HAP-1 (cell line): ENCODE data around the gene RAB3IP.
"Not testable (repeated sequence)": the region's sequence is repeated elsewhere in the genome, so short reads cannot be mapped to it uniquely, and the experiment has no call there.

Source experiments
- DNase-seq, 2 experiments: peaks; one replicate each; pipeline ENCODE4 v3.0.0-alpha.2; 2016 to 2020; ENCODE audit warnings: low spot score in 2 of 2
- H3K27me3 ChIP-seq: fragments of 250-450 bp; sonication (Bioruptor Pico); 2 replicates; pipeline ENCODE4 v1.5.1; 2020; ENCODE audit warnings: low read depth, mild to moderate bottlenecking, moderate library complexity
- H3K36me3 ChIP-seq: fragments of 250-450 bp; sonication (Bioruptor Pico); replicated peaks from 2 replicates; pipeline ENCODE4 v1.5.1; 2020; ENCODE audit warnings: mild to moderate bottlenecking
- H3K4me1 ChIP-seq: fragments of 250-450 bp; sonication (Bioruptor Pico); 2 replicates; pipeline ENCODE4 v1.5.1; 2020; ENCODE audit warnings: mild to moderate bottlenecking
- H3K4me3 ChIP-seq: fragments of 250-450 bp; sonication (Bioruptor Pico); 2 replicates; pipeline ENCODE4 v1.5.1; 2020; ENCODE audit warnings: mild to moderate bottlenecking, moderate library complexity
- H3K9me3 ChIP-seq: fragments of 250-450 bp; sonication (Bioruptor Pico); 2 replicates; pipeline ENCODE4 v1.5.1; 2020; ENCODE audit warnings: mild to moderate bottlenecking, moderate library complexity
- in situ Hi-C: fragments of 300-500 bp; cut with MboI; formaldehyde crosslinking; loops from 3 replicates; pipeline ENCODE4 v1.14.3; 2020; ENCODE audit warnings: low sequenced_read_pairs, inconsistent platforms, mixed read lengths

The RAB3IP gene

DNA sequence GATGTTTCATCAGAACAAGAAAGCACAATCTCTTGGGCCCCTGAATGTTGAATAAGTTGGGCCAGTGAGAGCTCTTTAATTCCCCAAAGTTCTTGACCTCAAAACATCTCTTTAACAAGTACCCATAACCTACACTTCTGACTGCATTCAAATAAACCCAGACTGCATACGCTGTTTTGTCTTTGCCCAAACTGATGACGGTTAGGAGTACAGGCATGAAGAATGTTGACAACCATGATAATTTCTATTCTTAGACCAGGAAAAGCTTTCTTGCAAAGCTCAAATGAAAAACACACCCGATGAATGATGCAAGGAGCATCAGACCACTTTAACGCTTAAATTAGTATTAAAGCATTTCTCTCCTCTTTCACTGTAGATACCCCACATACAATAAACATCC is 11.7 kb upstream of the RAB3IP start:
- DNase-seq: no peak
- no peak overlapping the region for H3K4me3 ChIP-seq
- H3K27me3 ChIP-seq: 0 out of 2 replicates have a peak, but pooled peaks cover 4% of the 10 kb centered on the region
- no peaks in the 10 kb centered on the region for H3K36me3 ChIP-seq
- in situ Hi-C loops: no loop called here
- no peaks in the 10 kb centered on the region for H3K4me1 ChIP-seq
- H3K9me3 ChIP-seq: no peaks in the 10 kb centered on the region

DNA sequence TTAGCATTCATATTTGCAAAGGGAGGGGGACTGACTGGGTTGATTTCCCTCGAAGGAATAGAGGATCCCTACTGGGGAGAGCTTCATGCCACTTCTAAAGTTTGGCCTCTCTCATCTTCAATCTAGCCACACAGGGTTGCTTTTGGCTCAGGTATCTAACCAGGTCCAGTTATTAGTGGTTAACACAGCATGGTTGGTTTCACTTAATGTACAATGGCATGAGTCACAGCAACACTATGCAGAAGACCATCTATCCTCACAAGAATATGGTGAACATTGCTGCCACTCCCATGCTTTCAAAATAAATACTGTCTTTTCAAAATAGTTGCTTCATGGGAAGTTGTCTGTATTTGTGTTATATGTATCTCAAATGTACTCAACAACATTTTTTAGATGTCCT is 6.6 kb upstream of the RAB3IP start:
- H3K36me3 ChIP-seq: no peaks in the 10 kb centered on the region
- in situ Hi-C loops: no loop called here
- DNase-seq: no peak

GRCh38 chr12:69733638-69734037 is 5.0 kb upstream of the RAB3IP start:
- in situ Hi-C loops: no loop called here
- Histone ChIP-seq H3K4me3 (no peak overlapping the region), H3K27me3 (peaks cover 17% of the 10 kb centered on the region), H3K9me3 (no peaks in the 10 kb centered on the region), H3K4me1 (peaks cover 3% of the 10 kb centered on the region; the same call in 1 of the 2 replicates), H3K36me3 (no peaks in the 10 kb centered on the region)
- no peak for DNase-seq

More for the DNA sequence above, 6.6 kb upstream of the RAB3IP start:
- Histone ChIP-seq H3K27me3 (peaks cover 17% of the 10 kb centered on the region), H3K4me1 (no peaks in the 10 kb centered on the region), H3K4me3 (no peak overlapping the region), H3K9me3 (no peaks in the 10 kb centered on the region)

DNA sequence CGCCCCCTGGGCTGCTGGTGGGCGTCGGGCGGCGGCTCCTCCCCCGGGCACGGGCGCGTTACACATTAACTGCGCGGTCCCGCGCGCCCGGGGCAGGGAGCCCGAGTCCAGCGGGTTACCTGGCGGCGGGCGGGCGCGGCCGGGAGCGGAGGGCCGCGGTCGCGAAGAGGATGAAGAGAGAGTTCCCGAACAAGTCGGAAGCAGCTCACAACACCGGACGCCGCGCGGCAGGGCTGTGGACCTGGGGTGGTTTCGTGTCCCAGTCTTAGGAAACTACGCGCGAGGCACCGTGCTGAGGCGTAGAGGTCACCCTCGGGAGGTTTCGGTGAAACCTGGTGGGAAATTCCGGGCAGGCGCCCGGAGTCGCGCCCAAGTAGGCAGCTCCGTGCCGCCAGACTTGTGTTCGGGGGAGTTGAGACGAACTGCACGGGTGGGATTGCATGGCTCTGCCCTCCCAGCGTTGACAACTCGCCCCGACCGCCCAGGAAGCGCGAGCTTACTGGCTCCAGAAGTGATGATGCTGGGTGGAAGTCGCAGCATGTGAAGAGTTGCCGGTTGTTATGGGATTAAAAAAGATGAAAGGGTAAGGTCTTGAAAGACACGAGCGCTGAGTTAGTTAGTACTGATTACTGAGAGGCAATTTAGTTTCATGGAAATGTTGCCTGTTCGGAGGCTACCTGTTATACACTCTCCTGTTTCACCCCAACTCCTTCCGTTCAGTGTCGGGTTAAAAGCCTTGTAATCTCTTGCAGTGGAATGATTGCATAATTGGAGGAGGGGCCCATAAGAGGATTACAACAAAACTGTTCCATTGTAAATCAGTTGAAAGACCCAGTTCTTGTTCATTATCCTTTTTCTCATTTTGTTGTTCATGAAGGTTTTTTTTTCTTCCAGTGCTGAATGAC is 879 bp downstream of the RAB3IP start:
- Histone ChIP-seq H3K4me1 (peaks cover 13% of the 10 kb centered on the region), H3K27me3 (peaks cover 7% of the 10 kb centered on the region), H3K36me3 (no peaks in the 10 kb centered on the region), H3K9me3 (no peaks in the 10 kb centered on the region), H3K4me3 (peak overlapping the region; percentile 61)
- in situ Hi-C loops: no loop called here
- DNase-seq: peak; percentile 70 to 93

- no peak overlapping the region for H3K4me3 ChIP-seq
- no peaks in the 10 kb centered on the region for H3K36me3 ChIP-seq
- H3K4me1 ChIP-seq: peaks cover 10% of the 10 kb centered on the region
- H3K9me3 ChIP-seq: peaks cover 2% of the 10 kb centered on the region; the same call in 1 of the 2 replicates
- H3K27me3 ChIP-seq: no peaks in the 10 kb centered on the region
- DNase-seq: no peak
- in situ Hi-C loops: no loop called here
Measured at GRCh38 chr12:69744109-69744508, 5.4 kb downstream of the RAB3IP start.

DNA sequence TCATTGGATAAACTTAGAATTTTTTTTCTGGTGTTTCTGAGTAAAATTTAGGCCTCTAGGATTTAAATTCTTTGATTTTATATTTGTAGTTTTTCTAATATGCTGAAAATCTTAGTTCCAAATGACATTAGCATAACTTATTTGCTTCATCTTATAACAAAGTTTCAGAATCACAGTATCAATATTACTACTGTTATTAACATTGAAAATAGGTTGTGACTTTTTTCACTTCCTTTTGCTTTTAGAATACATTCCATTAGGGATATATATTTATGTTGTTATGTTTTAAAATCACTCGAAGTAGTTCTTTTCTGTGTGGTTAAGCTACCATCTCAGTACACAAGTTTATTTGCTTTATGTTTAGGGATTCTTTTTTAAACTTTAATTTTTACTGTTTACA is 12.8 kb downstream of the RAB3IP start:
- no peaks in the 10 kb centered on the region for H3K4me1 ChIP-seq
- H3K9me3 ChIP-seq: peaks cover 4% of the 10 kb centered on the region; the same call in 1 of the 2 replicates
- no peak overlapping the region for H3K4me3 ChIP-seq
- H3K27me3 ChIP-seq: no peaks in the 10 kb centered on the region
- H3K36me3 ChIP-seq: no peaks in the 10 kb centered on the region
- in situ Hi-C loops: no loop called here
- no peak for DNase-seq

DNA sequence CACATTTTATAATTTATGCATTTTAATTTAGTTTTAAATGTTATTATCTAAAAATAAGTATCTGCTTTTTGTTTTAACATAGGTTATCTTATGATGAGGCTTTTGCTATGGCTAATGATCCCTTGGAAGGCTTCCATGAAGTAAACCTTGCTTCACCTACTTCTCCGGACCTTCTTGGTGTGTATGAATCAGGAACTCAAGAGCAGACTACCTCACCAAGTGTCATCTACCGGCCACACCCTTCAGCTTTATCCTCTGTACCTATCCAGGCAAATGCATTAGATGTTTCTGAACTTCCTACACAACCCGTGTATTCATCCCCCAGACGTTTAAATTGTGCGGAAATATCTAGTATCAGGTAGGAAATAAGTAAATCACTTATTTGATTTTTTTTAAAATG is 16.6 kb downstream of the RAB3IP start:
- H3K9me3 ChIP-seq: no peaks in the 10 kb centered on the region; the same call in 1 of the 2 replicates
- DNase-seq: no peak
- in situ Hi-C loops: no loop called here

DNA sequence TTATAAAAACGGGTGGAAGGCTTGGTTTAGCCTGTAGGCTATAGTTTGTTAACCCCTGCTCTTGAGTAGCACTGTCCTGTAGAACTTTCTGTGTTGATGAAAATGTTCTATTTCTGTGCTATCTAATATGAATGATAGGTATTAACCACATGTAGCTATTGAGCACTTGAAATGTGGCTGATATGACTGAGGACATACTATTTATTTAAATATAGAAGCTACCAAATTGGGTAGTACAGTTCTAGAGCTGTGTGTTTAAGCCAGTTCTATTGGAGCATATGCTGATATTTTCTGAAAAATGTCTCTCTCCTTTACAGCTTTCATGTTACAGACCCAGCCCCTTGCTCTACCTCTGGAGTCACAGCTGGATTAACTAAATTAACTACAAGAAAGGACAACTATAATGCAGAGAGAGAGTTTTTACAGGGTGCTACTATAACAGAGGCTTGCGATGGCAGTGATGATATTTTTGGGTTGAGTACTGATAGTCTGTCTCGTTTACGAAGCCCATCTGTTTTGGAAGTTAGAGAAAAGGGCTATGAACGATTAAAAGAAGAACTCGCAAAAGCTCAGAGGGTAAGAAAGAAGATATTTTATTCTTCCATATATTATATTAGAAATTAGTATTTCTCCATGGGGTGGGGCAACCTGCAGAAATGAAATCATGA is 17.6 kb downstream of the RAB3IP start:
- no peak for DNase-seq
- no peaks in the 10 kb centered on the region; the same call in 1 of the 2 replicates for H3K9me3 ChIP-seq
- peaks cover 3% of the 10 kb centered on the region for H3K36me3 ChIP-seq
- no peaks in the 10 kb centered on the region for H3K27me3 ChIP-seq
- no peaks in the 10 kb centered on the region for H3K4me1 ChIP-seq
- in situ Hi-C loops: no loop called here
- no peak overlapping the region for H3K4me3 ChIP-seq

More for the DNA sequence above, 16.6 kb downstream of the RAB3IP start:
- Histone ChIP-seq H3K27me3 (no peaks in the 10 kb centered on the region), H3K4me3 (no peak overlapping the region), H3K4me1 (no peaks in the 10 kb centered on the region), H3K36me3 (peaks cover 3% of the 10 kb centered on the region)

DNA sequence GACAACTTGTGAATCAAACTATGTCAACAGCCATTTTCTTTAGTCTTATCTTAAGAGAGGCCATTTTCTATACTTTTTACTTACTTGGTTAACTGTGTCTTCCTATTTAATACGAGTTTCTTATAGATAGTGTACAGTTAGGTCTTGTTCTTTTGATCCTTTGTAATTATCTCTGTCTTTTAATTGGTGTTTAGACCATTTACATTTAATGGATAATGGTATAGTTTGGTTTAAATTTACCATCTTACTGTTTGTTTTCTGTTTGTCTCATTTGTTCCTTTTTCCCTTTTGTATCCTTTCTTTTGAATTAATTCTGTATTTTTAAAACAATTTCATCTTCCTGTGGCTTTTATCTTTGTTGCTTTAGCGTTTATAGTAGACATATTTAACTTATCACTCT is 19.4 kb downstream of the RAB3IP start:
- Histone ChIP-seq H3K4me3 (no peak overlapping the region), H3K36me3 (peaks cover 3% of the 10 kb centered on the region), H3K9me3 (peaks cover 3% of the 10 kb centered on the region; the same call in 1 of the 2 replicates), H3K27me3 (no peaks in the 10 kb centered on the region), H3K4me1 (no peaks in the 10 kb centered on the region)
- in situ Hi-C loops: no loop called here
- no peak for DNase-seq

DNA sequence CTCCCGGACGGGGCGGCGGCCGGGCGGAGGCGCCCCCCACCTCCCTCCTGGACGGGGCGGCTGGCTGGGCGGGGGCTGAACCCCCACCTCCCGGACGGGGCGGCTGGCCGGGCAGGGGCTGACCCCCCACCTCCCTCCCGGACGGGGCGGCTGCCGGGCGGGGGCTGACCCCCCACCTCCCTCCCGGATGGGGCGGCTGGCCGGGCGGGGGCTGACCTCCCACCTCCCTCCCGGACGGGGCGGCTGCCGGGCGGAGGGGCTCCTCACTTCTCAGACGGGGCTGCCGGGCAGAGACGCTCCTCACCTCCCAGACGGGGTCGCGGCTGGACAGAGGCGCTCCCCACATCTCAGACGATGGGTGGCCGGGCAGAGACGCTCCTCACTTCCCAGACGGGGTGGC is 20.9 kb downstream of the RAB3IP start:
- H3K36me3 ChIP-seq, H3K27me3 ChIP-seq, H3K4me3 ChIP-seq, H3K9me3 ChIP-seq, H3K4me1 ChIP-seq, DNase-seq, in situ Hi-C loops: not testable (repeated sequence)

DNA sequence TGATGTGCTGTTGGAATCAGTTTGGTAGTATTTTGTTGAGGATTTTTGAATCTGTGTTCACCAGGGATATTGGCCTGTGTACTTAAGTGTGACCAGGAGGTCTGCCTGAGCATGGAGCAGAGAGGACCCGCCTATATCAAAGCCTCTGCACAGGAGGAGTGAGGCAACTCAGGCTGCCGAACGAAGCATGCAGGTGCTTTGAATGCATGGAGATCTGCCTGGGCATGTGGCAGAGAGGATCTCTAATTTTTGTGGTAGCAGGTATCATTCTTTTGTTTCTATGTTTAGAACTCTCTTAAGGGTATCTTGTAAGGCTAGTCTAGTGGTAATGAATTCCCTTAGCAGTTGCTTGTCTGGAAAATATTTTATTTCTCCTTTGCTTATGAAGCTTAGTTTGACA is 26.9 kb downstream of the RAB3IP start:
- in situ Hi-C loops: no loop called here
- no peak for DNase-seq

GRCh38 chr12:69766260-69766659 is 27.6 kb downstream of the RAB3IP start:
- Histone ChIP-seq H3K36me3 (no peaks in the 10 kb centered on the region), H3K4me3 (no peak overlapping the region), H3K4me1 (no peaks in the 10 kb centered on the region), H3K9me3 (0 out of 2 replicates have a peak, but pooled peaks cover 3% of the 10 kb centered on the region), H3K27me3 (no peaks in the 10 kb centered on the region)
- DNase-seq: no peak
- in situ Hi-C loops: no loop called here

More for the DNA sequence above, 26.9 kb downstream of the RAB3IP start:
- Histone ChIP-seq H3K27me3 (no peaks in the 10 kb centered on the region), H3K36me3 (no peaks in the 10 kb centered on the region), H3K4me3 (no peak overlapping the region), H3K9me3 (0 out of 2 replicates have a peak, but pooled peaks cover 3% of the 10 kb centered on the region), H3K4me1 (no peaks in the 10 kb centered on the region)

DNA sequence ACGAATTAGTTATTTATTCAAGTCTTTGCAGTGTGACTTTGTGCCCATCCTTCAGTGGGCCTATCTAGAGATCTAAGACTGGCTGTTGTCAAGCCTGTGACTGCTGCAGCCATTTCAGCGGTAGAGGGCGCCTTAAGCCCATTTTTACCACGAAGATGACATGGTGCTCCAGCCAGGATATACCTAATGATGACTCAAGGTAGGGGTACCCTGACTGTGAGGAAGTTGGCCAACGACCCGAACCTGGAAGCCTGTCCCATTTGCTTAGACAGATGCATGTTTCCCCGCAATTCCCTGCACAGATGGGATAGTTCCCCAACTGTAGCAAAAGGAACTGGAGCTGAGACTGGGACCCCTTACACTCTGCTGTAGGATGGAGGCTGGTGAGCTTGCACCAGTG is 41.3 kb downstream of the RAB3IP start:
- peak in 1 of 2 experiments; percentile 9 for DNase-seq
- no peak overlapping the region for H3K4me3 ChIP-seq
- in situ Hi-C loops: no loop called here
- H3K9me3 ChIP-seq: no peaks in the 10 kb centered on the region
- H3K27me3 ChIP-seq: no peaks in the 10 kb centered on the region
- H3K4me1 ChIP-seq: no peaks in the 10 kb centered on the region
- no peaks in the 10 kb centered on the region for H3K36me3 ChIP-seq

DNA sequence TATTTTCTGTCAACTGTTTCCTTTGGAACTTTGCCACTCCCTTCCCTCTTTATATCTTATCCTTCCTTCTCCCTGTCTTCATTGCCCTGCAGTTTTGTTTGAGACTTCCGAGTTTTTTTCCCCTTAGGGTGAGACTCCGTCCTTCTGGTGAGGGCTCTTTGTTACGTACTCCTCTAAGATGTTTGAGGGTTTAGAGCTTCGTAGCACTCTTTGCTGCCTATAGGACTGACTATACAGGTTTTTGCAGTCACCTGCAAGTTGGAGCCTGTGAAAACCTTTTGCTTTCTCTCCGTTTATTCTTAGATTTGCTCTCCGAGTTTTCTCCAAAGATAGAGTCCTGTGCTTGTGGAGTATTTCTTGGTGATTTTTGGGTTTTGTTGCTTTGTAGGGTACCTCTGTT is 44.7 kb downstream of the RAB3IP start:
- in situ Hi-C loops: no loop called here
- no peaks in the 10 kb centered on the region for H3K36me3 ChIP-seq
- H3K9me3 ChIP-seq: no peaks in the 10 kb centered on the region
- no peak overlapping the region for H3K4me3 ChIP-seq
- no peaks in the 10 kb centered on the region for H3K27me3 ChIP-seq
- no peaks in the 10 kb centered on the region for H3K4me1 ChIP-seq
- DNase-seq: no peak
